Caco-2 (cell line): ENCODE results near the gene NEURL2. TPM values are rescaled to one million over a fixed set of nuclear protein-coding genes. Genes with fewer than 3 reads are reported as not detected.
A peak's percentile ranks its signal among the peaks of the same experiment; 100 is the strongest.

Source experiments
- BruUV-seq: library from RNA; stranded (reverse); fragments of 400-500 nt; replicated peaks from 2 replicates; lab custom pipeline; 2021; lab: Mats Ljungman, UMichigan
- CTCF ChIA-PET: fragments of 300-600 bp; sonication (Branson Sonifier 250); formaldehyde crosslinking; loops from one replicate; lab custom pipeline; 2022; ENCODE audit warnings: antibody characterized with exemption; lab: Charles Lee
- POLR2A ChIA-PET: fragments of 300-600 bp; sonication (Branson Sonifier 250); formaldehyde crosslinking; loops from one replicate; lab custom pipeline; 2022; ENCODE audit warnings: antibody characterized with exemption; lab: Charles Lee
- DNase-seq, 2 experiments: peaks; one replicate each; pipeline versions ENCODE4 v3.0.0 to v3.0.0-alpha.2; 2020 to 2022
- H3K27me3 ChIP-seq: replicated peaks from 2 replicates; pipeline ENCODE4 v1.6.0; 2011; ENCODE audit warnings: low read length; ENCODE audit not compliant: control insufficient read depth, insufficient read depth
- H3K36me3 ChIP-seq: 2 replicates; pipeline ENCODE4 v1.5.1; 2011; ENCODE audit warnings: low read length; ENCODE audit not compliant: control insufficient read depth, insufficient read depth
- H3K4me1 ChIP-seq: fragments of 250-450 bp; sonication (Bioruptor Pico); 2 replicates; pipeline ENCODE4 v1.5.1; 2020; ENCODE audit warnings: mild to moderate bottlenecking
- H3K4me3 ChIP-seq: 2 replicates; pipeline ENCODE4 v1.5.1; 2011; ENCODE audit warnings: low read depth, mild to moderate bottlenecking, control low read depth, low read length
- H3K9me3 ChIP-seq: fragments of 250-450 bp; sonication (Bioruptor Pico); 2 replicates; pipeline ENCODE4 v1.5.1; 2020; ENCODE audit warnings: mild to moderate bottlenecking, moderate library complexity
- H3K27ac Mint-ChIP-seq: one replicate; pipeline ENCODE4 v1.8.0; 2022; ENCODE audit warnings: mixed read lengths; ENCODE audit not compliant: unreplicated experiment
- H3K27me3 Mint-ChIP-seq: one replicate; pipeline ENCODE4 v1.8.0; 2022; ENCODE audit warnings: mixed read lengths; ENCODE audit not compliant: insufficient read depth, unreplicated experiment
- H3K36me3 Mint-ChIP-seq: one replicate; pipeline ENCODE4 v1.8.0; 2022; ENCODE audit warnings: mild to moderate bottlenecking, mixed read lengths; ENCODE audit not compliant: insufficient read depth, unreplicated experiment
- H3K4me1 Mint-ChIP-seq: one replicate; pipeline ENCODE4 v1.8.0; 2022; ENCODE audit warnings: low read depth, mixed read lengths; ENCODE audit not compliant: unreplicated experiment
- H3K4me3 Mint-ChIP-seq: one replicate; pipeline ENCODE4 v1.8.0; 2022; ENCODE audit warnings: mild to moderate bottlenecking, moderate library complexity, mixed read lengths; ENCODE audit not compliant: unreplicated experiment
- H3K9me3 Mint-ChIP-seq: one replicate; pipeline ENCODE4 v1.8.0; 2022; ENCODE audit warnings: mixed read lengths; ENCODE audit not compliant: unreplicated experiment
- CTCF ChIP-seq, 2 experiments: fragments of 200-600 bp in 1 of 2; IDR thresholded peaks; 1 replicate in 1 of 2; 2 replicates in 1 of 2; pipeline versions ENCODE4 v1.5.1 to v1.8.0; 2011 to 2022; ENCODE audit warnings: antibody characterized with exemption in 1 of 2, control low read depth in 1 of 2, inconsistent platforms in 1 of 2, low read depth in 1 of 2, low read length in 1 of 2, mild to moderate bottlenecking in 1 of 2, moderate library complexity in 1 of 2; ENCODE audit not compliant: insufficient read depth in 1 of 2, severe bottlenecking in 1 of 2, unreplicated experiment in 1 of 2
- intact Hi-C: fragments of 100-400 bp; cut with micrococcal nuclease; formaldehyde crosslinking; loops from one replicate; pipeline ENCODE4 v1.10.0; 2022; ENCODE audit not compliant: unreplicated experiment
- total RNA-seq: library from RNA; stranded (reverse); gene quantifications from 2 replicates; pipeline ENCODE4 v1.2.3, GENCODE V29; 2022

NEURL2 gene
- total RNA-seq, 1 experiment from 2014 or later: 12.6 TPM

DNA sequence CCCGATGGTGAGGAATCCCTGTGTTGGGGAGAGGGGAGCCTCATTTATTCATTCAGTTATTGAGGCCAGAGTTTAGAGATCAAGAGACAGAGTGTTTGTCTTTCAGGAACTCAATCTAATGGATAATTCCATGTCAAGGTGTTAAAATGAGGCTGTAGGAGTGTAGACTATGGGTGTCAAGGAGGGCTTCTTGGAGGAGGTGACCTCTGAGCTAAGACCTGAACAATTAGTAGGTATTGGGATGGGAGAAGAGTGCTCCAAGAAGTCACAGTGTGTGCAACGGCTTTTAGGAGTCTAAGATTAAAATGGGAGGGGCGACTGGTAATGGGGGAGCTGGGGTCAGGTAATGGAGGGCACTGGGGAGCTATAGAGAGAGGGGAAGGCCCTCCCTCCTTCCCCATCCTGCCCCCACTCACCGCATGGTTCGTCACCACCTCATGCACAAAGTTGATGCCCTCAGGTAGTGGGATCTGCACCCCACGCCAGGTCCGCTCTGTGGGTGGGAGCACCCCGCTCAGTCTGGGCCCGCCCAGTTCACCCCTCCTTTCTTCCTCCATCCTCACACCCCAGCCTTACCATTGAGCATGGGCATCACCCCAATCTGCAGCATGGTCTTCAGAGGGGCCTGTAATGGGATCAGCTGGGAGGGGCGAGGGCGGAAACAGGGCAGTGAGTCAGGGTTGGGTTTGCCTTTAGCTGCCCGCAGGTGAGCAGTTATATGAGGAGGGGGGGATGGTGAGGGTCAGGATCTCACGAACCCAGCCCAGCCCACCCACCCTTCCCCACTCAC is 8.2 kb upstream of the NEURL2 start:
- intact Hi-C loops: no loop called here
- H3K4me1 Mint-ChIP-seq: no peaks in the 10 kb centered on the region
- H3K27me3 Mint-ChIP-seq: no peaks in the 10 kb centered on the region
- H3K9me3 Mint-ChIP-seq: no peaks in the 10 kb centered on the region
- H3K27me3 ChIP-seq: no peaks in the 10 kb centered on the region
- no peak overlapping the region for H3K4me3 ChIP-seq
- peaks cover 32% of the 10 kb centered on the region for H3K36me3 Mint-ChIP-seq
- peaks cover 8% of the 10 kb centered on the region for H3K36me3 ChIP-seq
- TF ChIP-seq CTCF (IDR thresholded peaks at IDR 0.05; ENCODE audit: insufficient read depth in 1 of 2, low read depth in 1 of 2, low read length in 1 of 2, severe bottlenecking in 1 of 2, unreplicated experiment in 1 of 2): no peak
- no peak overlapping the region for H3K27ac Mint-ChIP-seq
- CTCF ChIA-PET: interaction anchor here (0.8 kb wide), 1 partner anchor 9 kb away, joined by 3 read pairs; no protein-coding TSS in a partner anchor
- H3K4me1 ChIP-seq: no peaks in the 10 kb centered on the region
- DNase-seq: no peak
- no TSS peak for BruUV-seq
- no peak overlapping the region for H3K4me3 Mint-ChIP-seq
- POLR2A ChIA-PET: interaction anchor here (0.6 to 1.1 kb wide), 5 partner anchors 18 to 43 kb away, joined by 3 to 8 read pairs (median 5); no protein-coding TSS in a partner anchor
- H3K9me3 ChIP-seq: no peaks in the 10 kb centered on the region

DNA sequence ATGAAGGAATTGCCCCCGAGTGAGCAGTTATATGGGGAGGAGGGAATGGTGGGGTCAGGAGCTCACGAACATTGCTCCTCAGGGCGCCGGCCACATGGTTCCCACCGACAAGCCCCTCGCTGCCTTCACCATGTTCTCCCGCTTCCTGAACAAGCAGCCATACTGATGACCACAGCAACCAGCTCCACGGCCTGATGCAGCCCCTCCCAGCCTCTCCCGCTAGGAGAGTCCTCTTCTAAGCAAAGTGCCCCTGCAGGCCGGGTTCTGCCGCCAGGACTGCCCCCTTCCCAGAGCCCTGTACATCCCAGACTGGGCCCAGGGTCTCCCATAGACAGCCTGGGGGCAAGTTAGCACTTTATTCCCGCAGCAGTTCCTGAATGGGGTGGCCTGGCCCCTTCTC is 7.3 kb upstream of the NEURL2 start:
- Mint-ChIP-seq H3K36me3 (peaks cover 39% of the 10 kb centered on the region), H3K27ac (no peak overlapping the region), H3K9me3 (no peaks in the 10 kb centered on the region), H3K4me1 (peaks cover 8% of the 10 kb centered on the region), H3K27me3 (no peaks in the 10 kb centered on the region), H3K4me3 (no peak overlapping the region)
- H3K4me3 ChIP-seq: no peak overlapping the region
- intact Hi-C loops: no loop called here
- no peaks in the 10 kb centered on the region for H3K9me3 ChIP-seq
- TSS peak; percentile 16 for BruUV-seq
- H3K27me3 ChIP-seq: no peaks in the 10 kb centered on the region
- ChIA-PET CTCF (no interaction called here), POLR2A (interaction anchor here (0.6 to 0.7 kb wide), 2 partner anchors 12 to 44 kb away, joined by 5 to 8 read pairs; no protein-coding TSS in a partner anchor)
- DNase-seq: no peak
- TF ChIP-seq CTCF (IDR thresholded peaks at IDR 0.05; ENCODE audit: insufficient read depth in 1 of 2, low read depth in 1 of 2, low read length in 1 of 2, severe bottlenecking in 1 of 2, unreplicated experiment in 1 of 2): no peak
- H3K36me3 ChIP-seq: peaks cover 10% of the 10 kb centered on the region
- H3K4me1 ChIP-seq: no peaks in the 10 kb centered on the region

DNA sequence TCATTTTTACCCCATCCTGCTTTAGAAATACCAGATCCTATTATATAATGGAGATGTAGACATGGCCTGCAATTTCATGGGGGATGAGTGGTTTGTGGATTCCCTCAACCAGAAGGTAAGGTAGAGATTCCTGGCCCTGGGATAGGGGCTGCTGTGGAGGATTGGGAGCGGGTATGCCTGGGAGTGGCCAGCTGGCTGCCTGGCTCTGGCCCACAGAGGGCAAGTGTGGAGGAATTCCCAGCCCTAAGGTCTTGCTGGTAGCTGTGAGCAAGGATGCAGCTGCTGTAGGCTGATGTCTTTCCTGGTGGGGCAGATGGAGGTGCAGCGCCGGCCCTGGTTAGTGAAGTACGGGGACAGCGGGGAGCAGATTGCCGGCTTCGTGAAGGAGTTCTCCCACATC is 6.7 kb upstream of the NEURL2 start:
- Mint-ChIP-seq H3K27ac (no peak overlapping the region), H3K36me3 (peaks cover 45% of the 10 kb centered on the region), H3K4me1 (peaks cover 14% of the 10 kb centered on the region), H3K9me3 (no peaks in the 10 kb centered on the region), H3K4me3 (no peak overlapping the region), H3K27me3 (no peaks in the 10 kb centered on the region)
- Histone ChIP-seq H3K4me3 (no peak overlapping the region), H3K4me1 (no peaks in the 10 kb centered on the region), H3K9me3 (no peaks in the 10 kb centered on the region), H3K27me3 (no peaks in the 10 kb centered on the region), H3K36me3 (peaks cover 12% of the 10 kb centered on the region)
- ChIA-PET CTCF (no interaction called here), POLR2A (no interaction called here)
- no peak for DNase-seq
- no peak for TF ChIP-seq CTCF (IDR thresholded peaks at IDR 0.05; ENCODE audit: insufficient read depth in 1 of 2, low read depth in 1 of 2, low read length in 1 of 2, severe bottlenecking in 1 of 2, unreplicated experiment in 1 of 2)
- no TSS peak for BruUV-seq
- intact Hi-C loops: no loop called here
